GM18868 (cell line): ENCODE measurements around the gene ZMYND10.

Source experiments
- ATAC-seq: cut with Tn5 transposase; IDR thresholded peaks from one replicate; pipeline ENCODE4 v1.9.1; 2021; ENCODE audit warnings: mild to moderate bottlenecking, moderate library complexity; ENCODE audit not compliant: unreplicated experiment

ZMYND10 gene

GRCh38 chr3:50292159-50293078 is 53.1 kb downstream of the ZMYND10 start, which contains the start of gene IFRD2:
Gene IFRD2, minus strand, starts transcription at chr3:50292429. Its CDS starts 155 bp downstream, at chr3:50292274.
- ATAC-seq = peak; percentile 94
